ENCODE measurements around the gene DLK2.
"Not testable (repeated sequence)": the region's sequence is repeated elsewhere in the genome, so short reads cannot be mapped to it uniquely, and the experiment has no call there.

Gene DLK2

GRCh38 chr6:43432009-43432945, 23.1 kb downstream of the DLK2 start:
- H3K27ac ChIP-seq: no peak overlapping the region
- TF ChIP-seq CTCF (conservative IDR thresholded peaks at IDR 0.05): no peak

DNA sequence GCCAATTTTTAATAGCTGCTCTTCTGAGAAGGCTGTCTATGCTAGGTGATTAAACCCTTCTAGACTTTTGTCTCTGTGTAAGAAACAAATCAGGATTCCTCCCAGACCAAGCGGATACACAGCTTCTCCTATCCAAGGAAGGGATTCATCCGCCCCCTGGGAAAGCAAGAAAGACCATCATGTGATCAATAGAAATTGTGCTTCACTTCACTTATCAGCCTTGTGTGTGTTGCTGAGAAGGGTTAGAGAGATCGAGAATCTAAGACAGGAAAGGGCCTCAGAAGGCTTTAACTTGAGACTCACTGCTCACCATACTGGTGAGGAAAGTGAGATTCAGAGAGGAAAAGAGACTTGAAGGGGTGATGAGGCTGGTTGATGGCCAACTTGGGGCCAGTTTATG, 26.5 kb downstream of the DLK2 start:
- peak overlapping the region; percentile 87; the same call in 1 of the 2 replicates for H3K27ac ChIP-seq
- TF ChIP-seq CTCF (conservative IDR thresholded peaks at IDR 0.05): no peak

DNA sequence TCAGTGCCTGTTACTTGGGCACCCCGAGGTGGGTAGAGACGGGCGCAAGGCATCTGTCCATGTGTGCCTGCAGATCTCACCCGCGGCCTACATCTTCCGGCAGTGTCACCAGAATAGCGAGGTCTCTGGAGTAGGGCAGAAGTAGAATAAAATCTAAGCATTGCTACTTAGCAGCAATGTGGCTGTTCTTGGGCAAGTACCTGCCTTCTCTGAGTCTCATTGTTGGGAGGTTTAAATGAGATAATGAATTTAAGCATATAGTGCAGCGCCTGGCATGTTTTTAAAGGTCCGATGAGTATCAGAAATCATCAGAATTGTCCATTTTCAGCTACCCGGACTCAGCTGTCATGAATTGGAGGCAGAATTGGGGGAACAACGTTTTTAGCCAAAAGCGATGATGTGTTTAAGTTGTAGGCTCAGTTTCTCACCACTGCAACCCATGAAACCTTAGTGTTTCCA, 27.2 kb downstream of the DLK2 start:
- peak overlapping the region; percentile 87 for H3K27ac ChIP-seq
- no peak for TF ChIP-seq CTCF (conservative IDR thresholded peaks at IDR 0.05)

- peak; percentile 59 for TF ChIP-seq CTCF (conservative IDR thresholded peaks at IDR 0.05)
- H3K27ac ChIP-seq: peak within 1 kb of the TSS; percentile 87
Measured at GRCh38 chr6:43427406-43428111, 27.8 kb downstream of the DLK2 start, which contains the start of gene ABCC10. Gene ABCC10, plus strand, starts transcription at chr6:43427541. Its CDS starts 438 bp downstream, at chr6:43427979.

DNA sequence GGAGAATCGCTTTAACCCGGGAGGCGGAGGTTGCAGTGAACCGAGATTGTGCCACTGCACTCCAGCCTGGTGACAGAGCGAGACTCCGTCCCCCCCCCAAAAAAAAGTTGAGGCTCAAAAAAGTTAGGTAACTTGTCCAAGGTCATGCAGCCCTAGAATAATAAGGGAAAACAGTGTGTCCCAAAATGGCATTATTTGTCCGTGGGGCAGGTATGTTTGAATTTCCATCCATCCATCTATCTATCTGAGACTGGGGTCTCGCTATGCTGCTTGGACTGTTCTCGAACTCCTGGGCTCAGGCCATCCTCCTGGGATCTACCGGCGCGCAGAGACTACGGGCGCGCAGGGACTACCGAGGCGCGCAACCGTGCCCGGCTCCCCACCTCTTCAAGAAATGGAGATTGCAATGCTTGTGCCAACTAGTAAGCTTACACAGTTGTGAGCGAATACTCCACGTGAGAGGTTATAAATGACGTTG, 28.4 kb downstream of the DLK2 start:
- peak overlapping the region; percentile 87 for H3K27ac ChIP-seq
- no peak for TF ChIP-seq CTCF (conservative IDR thresholded peaks at IDR 0.05)

DNA sequence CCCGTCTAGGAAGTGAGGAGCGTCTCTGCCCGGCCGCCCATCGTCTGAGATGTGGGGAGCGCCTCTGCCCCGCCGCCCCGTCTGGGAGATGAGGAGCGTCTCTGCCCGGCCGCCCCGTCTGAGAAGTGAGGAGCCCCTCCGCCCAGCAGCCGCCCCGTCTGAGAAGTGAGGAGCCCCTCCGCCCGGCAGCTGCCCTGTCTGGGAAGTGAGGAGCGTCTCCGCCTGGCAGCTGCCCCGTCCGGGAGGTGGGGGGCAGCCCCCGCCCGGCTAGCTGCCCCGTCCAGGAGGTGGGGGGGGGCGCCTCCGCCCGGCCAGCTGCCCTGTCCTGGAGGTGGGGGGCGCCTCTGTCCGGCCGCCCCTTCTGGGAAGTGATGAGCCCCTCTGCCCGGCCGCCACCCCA, 30.3 kb downstream of the DLK2 start:
- H3K27ac ChIP-seq: not testable (repeated sequence)

GRCh38 chr6:43421831-43422230, 33.5 kb downstream of the DLK2 start:
- no peak for TF ChIP-seq CTCF (conservative IDR thresholded peaks at IDR 0.05)
- no peak overlapping the region for H3K27ac ChIP-seq
